ENCODE results near the gene RHOT2. TPM values are rescaled to one million over a fixed set of nuclear protein-coding genes. Genes with fewer than 3 reads are reported as not detected.

The RHOT2 gene
- total and polyA plus RNA-seq, 9 donors = 11.6 to 100 (median 80.6) TPM

GRCh38 chr16:707062-707538, 39.2 kb downstream of the RHOT2 start:
- Histone ChIP-seq H3K4me1 (ENCODE audit: insufficient read depth) (peaks cover 1% of the 10 kb centered on the region), H3K27me3 (peaks cover 9% of the 10 kb centered on the region), H3K4me3 (no peak overlapping the region), H3K9me3 (no peaks in the 10 kb centered on the region), H3K36me3 (no peaks in the 10 kb centered on the region), H3K27ac (no peak overlapping the region)
- intact Hi-C loops (cut with DNase I) = no loop called here
- WGBS, 3 donors = 22 to 35% (median 33%) methylated on average over 14 of the region's 14 CpGs
- DNase-seq = no peak
- TF ChIP-seq CTCF (IDR thresholded peaks at IDR 0.05) (no peak), EP300 (IDR thresholded peaks at IDR 0.05) (no peak), POLR2A (IDR thresholded peaks at IDR 0.05) (no peak)

GRCh38 chr16:708019-708418, 40.1 kb downstream of the RHOT2 start:
- intact Hi-C loops (cut with DNase I) = no loop called here
- WGBS, 3 donors = 53 to 54% (median 54%) methylated on average over 3 of the region's 3 CpGs
- peaks cover 1% of the 10 kb centered on the region for H3K4me1 ChIP-seq (ENCODE audit: insufficient read depth)
- TF ChIP-seq POLR2A (IDR thresholded peaks at IDR 0.05) (no peak), CTCF (IDR thresholded peaks at IDR 0.05) (no peak), EP300 (IDR thresholded peaks at IDR 0.05) (no peak)
- no peak for DNase-seq
- peaks cover 7% of the 10 kb centered on the region for H3K27me3 ChIP-seq
- no peak overlapping the region for H3K27ac ChIP-seq
- H3K4me3 ChIP-seq = no peak overlapping the region
- H3K9me3 ChIP-seq = no peaks in the 10 kb centered on the region
- no peaks in the 10 kb centered on the region for H3K36me3 ChIP-seq

GRCh38 chr16:708959-709358, 41.0 kb downstream of the RHOT2 start:
- TF ChIP-seq EP300 (IDR thresholded peaks at IDR 0.05) = no peak
- TF ChIP-seq POLR2A (IDR thresholded peaks at IDR 0.05) = no peak
- TF ChIP-seq CTCF (IDR thresholded peaks at IDR 0.05) = no peak
- Histone ChIP-seq H3K36me3 (no peaks in the 10 kb centered on the region), H3K4me1 (ENCODE audit: insufficient read depth) (peaks cover 1% of the 10 kb centered on the region), H3K27ac (no peak overlapping the region), H3K4me3 (no peak overlapping the region), H3K27me3 (peaks cover 7% of the 10 kb centered on the region), H3K9me3 (no peaks in the 10 kb centered on the region)
- no peak for DNase-seq
- 73 to 93% (median 78%) methylated on average over 2 to 4 of the region's 4 CpGs for WGBS, 3 donors
- intact Hi-C loops (cut with DNase I) = no loop called here

- Histone ChIP-seq H3K36me3 (no peaks in the 10 kb centered on the region), H3K9me3 (no peaks in the 10 kb centered on the region), H3K4me3 (no peak overlapping the region), H3K4me1 (ENCODE audit: insufficient read depth) (peaks cover 6% of the 10 kb centered on the region), H3K27ac (no peak overlapping the region), H3K27me3 (peaks cover 3% of the 10 kb centered on the region)
- DNase-seq = no peak
- no peak for TF ChIP-seq CTCF (IDR thresholded peaks at IDR 0.05)
- TF ChIP-seq EP300 (IDR thresholded peaks at IDR 0.05) = no peak
- intact Hi-C loops (cut with DNase I) = loop anchor here in 1 of 4 donors (5.0 kb wide), 1 partner anchor 387 kb away; the partner anchor contains the start of gene C1QTNF8
- 6 to 10% (median 7%) methylated on average over 27 to 30 of the region's 30 CpGs for WGBS, 3 donors
Observed at GRCh38 chr16:709566-710499, 41.9 kb downstream of the RHOT2 start.
